ENCODE measurements around the gene CIB4.

- TF ChIP-seq POLR2A (IDR thresholded peaks at IDR 0.05) (no peak), CTCF (IDR thresholded peaks at IDR 0.05) (no peak)
Measured at GRCh38 chr2:26581266-26581990, 59.7 kb downstream of the CIB4 start.

All from prostate gland (tissue), 2 donors.